ENCODE measurements around the gene ANKRD1. TPM values are rescaled to one million over a fixed set of nuclear protein-coding genes. Genes with fewer than 3 reads are reported as not detected.

The ANKRD1 gene
- total and polyA plus RNA-seq, 2 donors (not counting 1 experiment from before 2014, with no cell fraction given) = under 0.01 to 13.1 TPM

DNA sequence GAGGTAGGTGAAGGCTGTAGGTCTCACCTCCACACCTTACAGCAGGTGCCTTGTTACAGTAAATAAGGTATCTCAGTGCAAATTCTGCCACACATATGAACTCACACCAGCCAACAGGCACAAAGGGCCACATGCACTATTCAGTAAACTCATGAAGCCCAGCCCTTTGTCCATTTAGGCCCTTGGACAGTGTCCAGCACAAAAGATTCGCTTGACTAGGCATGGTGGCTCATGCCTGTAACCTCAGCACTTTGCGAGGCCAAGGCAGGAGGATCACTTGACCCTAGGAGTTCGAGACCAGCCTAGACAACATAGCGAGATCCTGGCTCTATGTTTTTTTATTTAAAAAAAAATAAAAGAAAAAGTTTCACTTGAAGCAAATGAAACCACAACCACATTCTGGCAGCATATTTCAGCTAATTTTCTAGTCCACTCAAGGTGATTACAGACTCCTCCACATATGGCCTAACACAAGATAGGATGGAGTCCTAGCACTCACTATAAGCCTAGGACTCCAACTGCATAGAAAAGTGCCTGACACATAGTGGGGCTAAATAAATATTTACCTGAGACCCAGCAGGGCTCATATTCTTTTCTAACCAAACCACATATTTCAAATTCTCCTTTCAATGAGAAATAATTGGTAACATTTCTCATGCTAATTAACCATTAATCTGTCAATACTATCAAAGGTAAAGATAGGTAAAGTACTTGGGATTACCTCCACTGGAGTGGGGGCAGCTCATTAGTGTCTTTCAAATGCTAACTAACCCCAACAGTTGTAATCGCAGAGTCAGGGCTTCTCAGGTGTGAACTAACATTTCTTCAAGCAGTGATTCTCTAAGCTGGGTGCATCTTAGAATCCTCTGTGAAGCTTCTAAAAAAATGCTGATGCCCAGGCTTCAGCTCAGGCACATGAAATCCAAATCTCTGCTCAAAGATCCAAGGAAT is 4.5 kb upstream of the ANKRD1 start:
- H3K27ac ChIP-seq (ENCODE audit: insufficient read depth, low read length) = no peak overlapping the region

DNA sequence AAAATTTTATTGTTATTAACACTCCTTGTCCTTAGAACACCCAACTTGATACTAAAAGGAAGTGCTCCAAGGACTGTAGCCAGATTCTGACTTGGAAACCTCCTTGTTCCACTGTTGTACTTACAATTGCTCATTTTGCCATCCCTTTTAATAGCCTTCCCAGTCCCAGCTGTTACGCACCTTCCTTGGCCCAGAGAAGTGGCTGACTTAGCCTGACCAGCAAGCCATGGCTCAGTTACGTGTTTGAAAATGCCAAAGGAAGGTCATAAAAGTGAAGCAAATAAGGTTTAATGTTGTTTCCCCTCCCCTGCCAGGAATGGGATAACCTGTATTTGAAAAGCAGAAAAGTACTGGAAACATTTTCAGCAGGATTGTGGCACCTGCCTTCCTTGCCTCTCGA is 3.7 kb upstream of the ANKRD1 start:
- TF ChIP-seq, protein P1, sequence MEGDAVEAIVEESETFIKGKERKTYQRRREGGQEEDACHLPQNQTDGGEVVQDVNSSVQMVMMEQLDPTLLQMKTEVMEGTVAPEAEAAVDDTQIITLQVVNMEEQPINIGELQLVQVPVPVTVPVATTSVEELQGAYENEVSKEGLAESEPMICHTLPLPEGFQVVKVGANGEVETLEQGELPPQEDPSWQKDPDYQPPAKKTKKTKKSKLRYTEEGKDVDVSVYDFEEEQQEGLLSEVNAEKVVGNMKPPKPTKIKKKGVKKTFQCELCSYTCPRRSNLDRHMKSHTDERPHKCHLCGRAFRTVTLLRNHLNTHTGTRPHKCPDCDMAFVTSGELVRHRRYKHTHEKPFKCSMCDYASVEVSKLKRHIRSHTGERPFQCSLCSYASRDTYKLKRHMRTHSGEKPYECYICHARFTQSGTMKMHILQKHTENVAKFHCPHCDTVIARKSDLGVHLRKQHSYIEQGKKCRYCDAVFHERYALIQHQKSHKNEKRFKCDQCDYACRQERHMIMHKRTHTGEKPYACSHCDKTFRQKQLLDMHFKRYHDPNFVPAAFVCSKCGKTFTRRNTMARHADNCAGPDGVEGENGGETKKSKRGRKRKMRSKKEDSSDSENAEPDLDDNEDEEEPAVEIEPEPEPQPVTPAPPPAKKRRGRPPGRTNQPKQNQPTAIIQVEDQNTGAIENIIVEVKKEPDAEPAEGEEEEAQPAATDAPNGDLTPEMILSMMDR (conservative IDR thresholded peaks at IDR 0.05 in 1 of 2, IDR thresholded peaks at IDR 0.05 in 1 of 2; ENCODE audit: low read depth in 1 of 2, low read length in 2 of 2) = no peak
- no peak for TF ChIP-seq EZH2 (IDR thresholded peaks at IDR 0.05; ENCODE audit: low read length, missing control alignments)
- H2AFZ ChIP-seq (ENCODE audit: low read length) = no peak overlapping the region
- H3K36me3 ChIP-seq (ENCODE audit: control insufficient read depth, insufficient read depth, low read length) = no peaks in the 10 kb centered on the region

More for the DNA sequence above, 4.5 kb upstream of the ANKRD1 start:
- TF ChIP-seq, protein P1 (conservative IDR thresholded peaks at IDR 0.05 in 1 of 2, IDR thresholded peaks at IDR 0.05 in 1 of 2; ENCODE audit: low read depth in 1 of 2, low read length in 2 of 2) = no peak
- no peak for TF ChIP-seq EZH2 (IDR thresholded peaks at IDR 0.05; ENCODE audit: low read length, missing control alignments)
- Histone ChIP-seq H3K79me2 (ENCODE audit: control insufficient read depth, insufficient read depth, low read length) (no peaks in the 10 kb centered on the region), H3K9me3 (ENCODE audit: control insufficient read depth, insufficient read depth, low read depth, low read length) (no peaks in the 10 kb centered on the region), H3K27me3 (ENCODE audit: control insufficient read depth, insufficient read depth, low read length) (no peaks in the 10 kb centered on the region), H3K4me2 (ENCODE audit: extremely low read depth, insufficient read depth, low read length) (no peak overlapping the region), H3K4me1 (ENCODE audit: control insufficient read depth, extremely low read depth, insufficient read depth, low read length) (peaks cover 13% of the 10 kb centered on the region), H2AFZ (ENCODE audit: low read length) (no peak overlapping the region), H3K36me3 (ENCODE audit: control insufficient read depth, insufficient read depth, low read length) (no peaks in the 10 kb centered on the region), H4K20me1 (ENCODE audit: control insufficient read depth, extremely low read depth, insufficient read depth, low read length) (no peaks in the 10 kb centered on the region), H3K4me3 (replicated peaks in 1 of 4; ENCODE audit: control extremely low read depth in 1 of 4, insufficient read depth in 1 of 4, low read depth in 3 of 4, low read length in 4 of 4) (no peak overlapping the region), H3K9ac (ENCODE audit: insufficient read depth, low read length) (no peak overlapping the region)
- DNase-seq (ENCODE audit: low read depth in 2 of 2) = no peak

DNA sequence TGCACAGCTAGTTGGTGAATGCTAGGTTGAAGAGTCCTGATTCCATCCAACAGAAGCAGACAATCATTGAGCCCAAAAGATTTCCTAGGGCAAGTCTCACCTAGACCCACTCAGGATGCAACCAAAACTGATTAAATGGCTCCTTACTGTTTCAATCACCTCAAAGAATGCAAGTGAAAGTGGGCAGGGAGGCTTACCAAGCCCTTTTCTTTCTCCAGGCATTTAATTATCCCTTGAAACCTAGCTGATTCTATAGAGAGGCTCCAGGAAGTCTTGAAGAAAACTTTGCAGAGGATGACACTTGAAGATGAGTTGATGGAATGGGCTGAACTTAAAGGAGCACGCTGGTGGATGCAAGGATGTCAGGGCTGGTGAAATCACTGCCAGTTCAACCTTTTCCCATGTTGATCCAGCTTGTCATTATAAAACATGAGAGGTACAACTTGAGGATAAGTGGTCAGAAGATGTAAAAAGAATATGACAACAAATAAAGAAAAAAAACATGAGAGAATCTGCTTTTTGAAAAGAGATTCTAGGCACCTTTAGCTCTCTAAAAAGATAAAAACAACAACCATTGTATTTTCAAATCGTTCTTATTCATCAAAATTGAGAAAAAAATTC is 2.3 kb upstream of the ANKRD1 start:
- Histone ChIP-seq H3K36me3 (ENCODE audit: control insufficient read depth, insufficient read depth, low read length) (no peaks in the 10 kb centered on the region), H4K20me1 (ENCODE audit: control insufficient read depth, extremely low read depth, insufficient read depth, low read length) (no peaks in the 10 kb centered on the region), H3K27me3 (ENCODE audit: control insufficient read depth, insufficient read depth, low read length) (no peaks in the 10 kb centered on the region), H3K4me3 (replicated peaks in 1 of 4; ENCODE audit: control extremely low read depth in 1 of 4, insufficient read depth in 1 of 4, low read depth in 3 of 4, low read length in 4 of 4) (no peak overlapping the region), H2AFZ (ENCODE audit: low read length) (no peak overlapping the region), H3K79me2 (ENCODE audit: control insufficient read depth, insufficient read depth, low read length) (no peaks in the 10 kb centered on the region), H3K9ac (ENCODE audit: insufficient read depth, low read length) (no peak overlapping the region), H3K4me1 (ENCODE audit: control insufficient read depth, extremely low read depth, insufficient read depth, low read length) (peaks cover 6% of the 10 kb centered on the region), H3K9me3 (ENCODE audit: control insufficient read depth, insufficient read depth, low read depth, low read length) (no peaks in the 10 kb centered on the region), H3K4me2 (ENCODE audit: extremely low read depth, insufficient read depth, low read length) (no peak overlapping the region), H3K27ac (ENCODE audit: insufficient read depth, low read length) (no peak overlapping the region)
- DNase-seq (ENCODE audit: low read depth in 2 of 2) = no peak
- TF ChIP-seq EZH2 (IDR thresholded peaks at IDR 0.05; ENCODE audit: low read length, missing control alignments) = no peak
- TF ChIP-seq, protein P1 (conservative IDR thresholded peaks at IDR 0.05 in 1 of 2, IDR thresholded peaks at IDR 0.05 in 1 of 2; ENCODE audit: low read depth in 1 of 2, low read length in 2 of 2) = no peak

More for the DNA sequence above, 3.7 kb upstream of the ANKRD1 start:
- Histone ChIP-seq H3K4me1 (ENCODE audit: control insufficient read depth, extremely low read depth, insufficient read depth, low read length) (peaks cover 8% of the 10 kb centered on the region), H3K9me3 (ENCODE audit: control insufficient read depth, insufficient read depth, low read depth, low read length) (no peaks in the 10 kb centered on the region), H3K4me2 (ENCODE audit: extremely low read depth, insufficient read depth, low read length) (no peak overlapping the region), H3K27ac (ENCODE audit: insufficient read depth, low read length) (no peak overlapping the region), H3K4me3 (replicated peaks in 1 of 4; ENCODE audit: control extremely low read depth in 1 of 4, insufficient read depth in 1 of 4, low read depth in 3 of 4, low read length in 4 of 4) (no peak overlapping the region), H3K9ac (ENCODE audit: insufficient read depth, low read length) (no peak overlapping the region), H3K27me3 (ENCODE audit: control insufficient read depth, insufficient read depth, low read length) (no peaks in the 10 kb centered on the region), H4K20me1 (ENCODE audit: control insufficient read depth, extremely low read depth, insufficient read depth, low read length) (no peaks in the 10 kb centered on the region), H3K79me2 (ENCODE audit: control insufficient read depth, insufficient read depth, low read length) (no peaks in the 10 kb centered on the region)
- DNase-seq (ENCODE audit: low read depth in 2 of 2) = no peak

Measured in fibroblast of lung (primary cell).